T-helper 1 cell (primary cell): ENCODE data around the gene MYH14.
"Not testable (repeated sequence)": the region's sequence is repeated elsewhere in the genome, so short reads cannot be mapped to it uniquely, and the experiment has no call there.

ENCODE experiments used
- DNase-seq, 5 donors: peaks; one replicate each; pipeline ENCODE4 v3.0.0-alpha.2; 2012 to 2020

The MYH14 gene

GRCh38 chr19:50228153-50228552 is 24.7 kb downstream of the MYH14 start:
- DNase-seq, result not testable (repeated sequence)

GRCh38 chr19:50230379-50231351 is 27.2 kb downstream of the MYH14 start:
- DNase-seq, result no peak

- not testable (repeated sequence) for DNase-seq
Measured at GRCh38 chr19:50231417-50231816, 28.0 kb downstream of the MYH14 start.

GRCh38 chr19:50231821-50232220 is 28.4 kb downstream of the MYH14 start:
- DNase-seq, result no peak

- no peak for DNase-seq
Measured at GRCh38 chr19:50232600-50232999, 29.2 kb downstream of the MYH14 start.

GRCh38 chr19:50233308-50233910 is 30.0 kb downstream of the MYH14 start:
- DNase-seq, result no peak

GRCh38 chr19:50237493-50237892 is 34.1 kb downstream of the MYH14 start:
- DNase-seq, result not testable (repeated sequence)

- DNase-seq, result no peak
Measured at GRCh38 chr19:50238043-50238442, 34.6 kb downstream of the MYH14 start.

- no peak for DNase-seq
Measured at GRCh38 chr19:50239921-50240590, 36.6 kb downstream of the MYH14 start.

- no peak for DNase-seq
Measured at GRCh38 chr19:50242581-50242980, 39.2 kb downstream of the MYH14 start.

GRCh38 chr19:50244695-50245094 is 41.3 kb downstream of the MYH14 start:
- no peak for DNase-seq

GRCh38 chr19:50248413-50248812 is 45.0 kb downstream of the MYH14 start:
- no peak for DNase-seq

- no peak for DNase-seq
Measured at GRCh38 chr19:50248826-50249225, 45.4 kb downstream of the MYH14 start.

GRCh38 chr19:50249636-50250035 is 46.2 kb downstream of the MYH14 start:
- no peak for DNase-seq

GRCh38 chr19:50250450-50251136 is 47.2 kb downstream of the MYH14 start:
- no peak for DNase-seq

- DNase-seq, result peak in 1 of 5 donors; percentile 11
Measured at GRCh38 chr19:50252111-50252886, 48.9 kb downstream of the MYH14 start.

GRCh38 chr19:50252887-50253268 is 49.5 kb downstream of the MYH14 start:
- DNase-seq, result no peak

- no peak for DNase-seq
Measured at GRCh38 chr19:50255115-50255514, 51.7 kb downstream of the MYH14 start.

GRCh38 chr19:50257141-50257540 is 53.7 kb downstream of the MYH14 start:
- DNase-seq, result no peak

GRCh38 chr19:50258918-50259372 is 55.5 kb downstream of the MYH14 start:
- DNase-seq, result no peak

- no peak for DNase-seq
Measured at GRCh38 chr19:50261446-50261970, 58.1 kb downstream of the MYH14 start.

GRCh38 chr19:50263176-50263575 is 59.8 kb downstream of the MYH14 start:
- DNase-seq, result no peak
